Stimulated activated CD4-positive, alpha-beta T cell treated with anti-CD3 and anti-CD28 coated beads, Interleukin-12 subunit alpha, Interleukin-12 subunit beta, amount 100 ng/mL, for 48 hours (primary cell): ENCODE results near the gene KLHL30.
"Not testable (repeated sequence)": the region's sequence is repeated elsewhere in the genome, so short reads cannot be mapped to it uniquely, and the experiment has no call there.

ENCODE experiments used
- DNase-seq, 3 donors: peaks; one replicate each; pipeline ENCODE4 v3.0.0-alpha.2; 2020; ENCODE audit warnings: low read depth in 2 of 3, low spot score in 1 of 3

The KLHL30 gene

DNA sequence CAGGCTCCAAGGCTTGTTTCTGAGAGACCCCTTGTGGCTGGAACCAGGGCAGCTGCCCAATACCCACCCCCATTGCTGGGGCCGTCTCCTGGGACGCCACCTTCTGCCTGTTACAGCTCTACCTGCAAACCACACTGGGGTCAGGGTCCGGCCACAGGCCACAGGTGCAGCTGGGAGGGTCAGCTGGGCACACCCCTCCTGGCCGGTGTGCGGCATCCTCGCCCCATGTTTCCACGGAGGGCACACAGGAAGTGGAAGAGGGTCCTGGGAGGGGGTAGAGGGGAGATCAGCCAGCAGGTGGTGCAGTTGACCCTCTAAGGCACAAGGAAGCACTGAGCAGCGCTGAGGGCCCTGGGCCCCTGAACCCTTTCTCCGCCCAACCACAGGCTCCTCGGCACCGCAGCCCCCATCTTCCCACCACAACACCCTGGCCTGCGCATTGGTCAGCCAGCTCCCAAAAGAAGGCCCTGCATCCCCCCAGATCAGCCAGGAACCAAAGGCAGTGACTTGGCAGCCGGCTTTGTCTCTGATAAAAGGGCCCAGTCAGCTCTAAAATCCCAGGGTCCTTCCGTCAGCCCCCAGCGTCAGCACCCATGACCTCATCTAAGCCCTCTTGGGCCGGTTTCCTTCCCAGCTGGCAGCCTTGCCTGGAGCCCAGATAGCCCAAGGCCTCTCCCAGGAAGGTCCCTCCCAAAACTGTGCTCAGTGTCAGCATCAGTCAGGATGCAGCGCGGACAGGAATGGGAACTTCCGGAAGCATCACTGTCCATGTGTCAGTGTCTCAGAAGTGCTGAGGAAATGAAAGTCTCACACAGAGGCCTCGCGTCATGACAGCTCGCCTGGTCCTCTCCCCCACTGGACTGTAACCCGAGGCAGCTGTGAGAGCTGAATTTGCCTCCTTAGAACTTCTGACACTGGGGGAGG lies 22.0 kb downstream of the KLHL30 start:
- no peak for DNase-seq

DNA sequence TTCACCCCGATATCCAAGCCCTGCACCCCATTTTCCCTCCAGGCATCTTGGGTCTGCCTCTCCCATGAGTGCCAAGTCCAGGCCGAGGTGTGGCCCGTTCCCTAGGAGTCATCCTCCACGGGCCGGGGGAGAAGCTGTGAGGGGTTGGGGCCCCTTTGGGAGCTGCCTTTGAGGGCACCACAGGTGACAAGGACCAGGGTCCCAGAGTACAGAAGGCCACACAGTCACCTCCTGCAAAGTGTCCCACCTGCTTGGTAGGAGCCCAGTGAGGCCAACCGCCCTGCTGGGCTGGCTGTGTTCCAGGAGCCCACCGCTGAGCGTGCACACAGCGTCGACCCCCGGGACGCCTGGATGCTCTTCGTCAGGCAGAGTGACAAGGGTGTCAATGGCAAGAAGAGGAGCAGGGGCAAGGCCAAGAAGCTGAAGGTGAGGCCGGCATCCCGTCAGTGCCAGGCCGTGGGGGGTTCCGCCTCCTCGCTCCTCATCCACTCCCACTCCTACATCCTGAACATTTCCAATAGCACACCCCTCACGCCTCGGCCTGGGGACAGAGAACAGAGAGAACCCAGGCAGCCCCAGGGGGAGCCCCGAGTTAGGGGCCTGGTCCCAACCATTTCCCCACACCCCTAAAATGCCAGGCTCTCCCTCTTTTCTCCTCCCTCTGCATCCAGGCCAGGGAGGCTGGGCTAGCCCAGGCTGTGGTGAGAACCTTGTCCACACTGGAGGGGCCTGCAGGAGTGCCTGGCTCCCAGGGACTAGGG lies 23.0 kb downstream of the KLHL30 start:
- no peak for DNase-seq

GRCh38 chr2:238162251-238162845 lies 23.9 kb downstream of the KLHL30 start:
- no peak for DNase-seq

DNA sequence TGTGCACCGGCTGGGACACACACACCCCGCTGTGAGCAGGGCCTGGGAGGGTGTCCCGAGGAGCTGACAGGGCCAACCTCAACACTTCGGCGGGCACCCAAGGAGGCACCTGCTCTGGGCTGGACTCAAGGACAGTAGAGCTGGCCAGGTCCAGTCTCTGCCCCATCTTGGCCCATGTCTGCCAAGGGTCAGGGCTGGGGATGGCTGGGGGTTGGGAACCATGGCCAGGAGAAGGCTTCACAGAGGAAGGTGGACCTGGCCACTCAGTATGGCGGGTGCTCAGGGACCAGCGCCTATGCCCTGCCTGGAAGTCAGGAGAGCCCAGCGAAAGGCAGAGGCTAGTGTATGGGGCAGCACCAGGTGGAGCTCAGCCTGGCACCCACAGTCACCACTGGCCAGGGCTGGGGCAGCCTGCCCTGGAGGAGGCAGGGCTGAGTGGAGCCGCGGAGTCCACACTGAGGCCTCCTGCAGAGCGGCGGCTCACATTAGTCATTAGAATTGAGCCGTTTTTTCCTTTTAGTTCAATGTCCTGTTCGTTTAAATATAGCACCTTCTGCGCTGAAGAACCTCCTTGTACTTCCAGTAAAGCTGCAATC lies 24.5 kb downstream of the KLHL30 start:
- DNase-seq, result no peak

GRCh38 chr2:238163481-238164198 lies 25.2 kb downstream of the KLHL30 start:
- no peak for DNase-seq

- DNase-seq, result no peak
These were observed 26.4 kb downstream of the KLHL30 start for GRCh38 chr2:238164906-238165287.

DNA sequence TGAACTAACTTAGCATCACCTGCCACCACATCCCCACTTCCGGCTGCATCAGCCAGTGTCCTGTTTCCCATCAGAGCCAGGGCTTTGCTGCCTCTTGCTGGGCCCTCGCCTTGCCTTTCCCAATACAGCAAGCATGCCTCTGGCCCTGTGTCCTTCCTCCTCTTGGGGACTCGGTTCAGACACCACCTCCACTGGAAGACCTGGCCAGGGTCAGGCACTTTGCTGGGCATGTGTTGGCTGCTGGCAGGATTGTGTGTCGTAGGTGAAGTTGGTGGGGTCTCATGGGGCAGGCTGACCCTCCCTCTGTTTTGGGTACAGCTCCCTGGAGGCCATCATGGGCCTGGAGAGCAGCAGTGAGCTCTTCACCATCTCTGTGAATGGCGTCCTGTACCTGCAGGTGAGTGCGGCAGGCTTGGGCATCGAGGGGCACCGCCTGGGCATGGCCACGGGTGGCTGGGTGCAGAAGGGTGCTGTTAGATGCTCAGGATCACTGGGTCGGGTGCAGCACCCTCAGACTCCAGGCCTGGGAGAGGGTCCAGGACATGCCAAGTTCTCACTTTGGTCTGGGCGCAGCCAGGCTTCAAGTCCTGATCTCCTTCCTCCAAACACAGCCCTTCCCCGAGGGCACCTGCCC lies 26.9 kb downstream of the KLHL30 start:
- no peak for DNase-seq

DNA sequence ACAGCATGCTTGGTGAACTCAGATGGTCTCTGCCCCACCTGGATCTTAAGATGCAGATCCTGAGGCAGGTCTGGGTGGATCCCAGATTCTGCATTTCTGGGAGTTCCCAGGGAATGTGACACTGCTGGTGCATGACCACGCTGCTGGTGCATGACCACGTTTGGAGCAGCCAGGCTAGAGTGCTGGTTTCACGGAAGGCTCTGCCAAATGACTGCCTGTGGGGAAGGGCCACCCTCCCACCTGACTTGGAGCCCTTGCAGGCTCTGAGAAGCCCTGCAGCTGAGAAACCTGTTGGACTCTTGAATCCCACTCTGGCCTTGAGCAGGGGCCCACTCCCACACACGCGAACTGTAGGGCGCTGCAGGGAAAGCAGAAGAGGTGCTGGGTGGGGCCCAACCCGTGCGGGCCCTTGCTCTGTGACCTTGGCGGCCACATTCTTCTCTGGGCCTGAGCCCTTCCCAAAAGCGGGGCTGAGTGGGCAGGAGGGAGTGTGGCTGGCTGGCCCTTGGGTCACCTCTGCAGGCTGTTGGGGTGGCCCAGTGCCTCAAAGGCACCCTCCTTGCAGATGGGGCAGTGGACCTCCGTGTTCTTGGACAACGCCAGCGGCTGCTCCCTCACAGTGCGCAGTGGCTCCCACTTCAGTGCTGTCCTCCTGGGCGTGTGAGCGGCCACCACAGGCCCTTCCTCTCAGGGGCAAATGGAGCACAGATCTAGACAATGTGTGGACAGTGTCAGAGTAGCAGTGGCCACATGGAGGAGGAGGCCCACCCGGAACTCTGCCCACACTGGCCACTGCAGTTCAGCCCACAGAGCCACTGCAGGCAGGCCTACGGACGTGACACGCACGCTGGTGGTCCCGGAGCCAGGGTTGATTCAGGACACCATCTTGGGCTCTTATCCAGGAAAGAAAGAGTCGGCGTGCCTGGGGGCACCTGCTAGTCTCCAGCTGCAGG lies 28.2 kb downstream of the KLHL30 start:
- DNase-seq, result no peak

DNA sequence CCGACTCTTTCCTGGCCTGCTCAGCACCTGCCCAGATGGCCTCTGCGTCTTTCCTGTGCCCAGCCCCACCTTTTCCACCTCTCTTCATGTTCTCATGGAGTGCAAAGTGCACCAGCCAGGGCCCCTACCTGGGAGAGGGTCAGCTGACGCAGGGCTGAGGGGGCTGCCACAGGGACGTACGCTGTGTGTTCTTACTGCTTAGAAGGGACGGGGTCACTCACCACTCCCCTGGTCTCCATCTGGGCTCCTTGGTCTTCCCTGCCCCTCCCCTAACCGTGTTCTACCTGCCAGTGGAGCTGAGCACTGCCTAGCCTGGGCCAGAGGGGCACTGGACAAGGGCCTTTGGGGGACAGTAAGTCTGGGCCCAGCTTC lies 28.9 kb downstream of the KLHL30 start:
- DNase-seq, result no peak

DNA sequence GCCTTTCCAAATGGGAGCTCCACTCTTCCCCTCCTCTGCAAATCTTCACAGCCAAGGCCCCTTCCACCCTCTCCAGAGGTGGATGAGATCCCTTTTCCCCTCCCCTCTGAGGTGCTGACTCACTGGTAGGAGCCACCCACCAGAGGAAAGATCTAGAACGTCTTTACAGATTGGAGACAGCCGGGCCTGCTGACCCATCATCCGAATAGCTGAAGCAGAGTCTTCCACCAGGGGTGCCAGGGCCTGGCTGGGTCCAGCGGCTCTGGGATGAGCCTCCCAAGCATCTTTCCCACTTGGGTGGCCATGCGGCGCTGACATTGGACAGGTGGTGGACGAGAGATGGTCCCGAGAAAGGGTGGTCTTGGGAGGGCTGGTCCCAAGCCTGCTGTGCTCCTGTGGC lies 29.3 kb downstream of the KLHL30 start:
- no peak for DNase-seq

GRCh38 chr2:238168196-238169047 lies 30.0 kb downstream of the KLHL30 start:
- no peak for DNase-seq

DNA sequence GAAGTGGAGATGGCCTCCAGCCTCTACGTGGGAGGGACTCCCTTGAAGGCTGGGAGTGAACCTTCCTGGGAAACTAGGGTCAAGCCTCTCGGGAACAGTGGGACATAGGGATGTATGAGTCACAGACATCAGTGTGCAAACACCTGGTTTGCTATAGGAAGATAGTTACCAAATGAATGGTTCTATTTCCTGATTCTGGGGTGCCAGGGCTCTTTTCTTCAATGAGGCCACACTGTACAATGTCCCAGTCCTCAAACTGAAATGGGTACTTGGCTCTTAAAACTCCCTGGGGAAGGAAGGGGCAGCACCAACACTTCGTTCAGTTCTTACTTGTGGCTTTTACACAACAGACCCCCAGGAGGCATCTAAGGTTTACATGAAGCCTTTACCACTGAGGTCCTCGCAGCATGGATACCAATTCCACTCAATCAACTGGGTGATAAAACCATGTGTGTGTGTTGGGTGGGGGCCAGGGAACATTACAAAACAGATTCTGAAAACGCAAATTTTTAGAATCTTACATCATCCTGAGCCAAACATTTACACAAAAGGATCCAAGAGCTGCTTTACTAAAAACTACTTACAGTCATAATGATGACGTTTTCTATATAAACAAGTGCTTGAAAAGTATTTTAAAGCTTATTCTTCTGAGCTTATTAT lies 30.7 kb downstream of the KLHL30 start:
- no peak for DNase-seq

GRCh38 chr2:238169708-238170251 lies 31.3 kb downstream of the KLHL30 start:
- DNase-seq, result no peak

GRCh38 chr2:238170386-238171071 lies 32.1 kb downstream of the KLHL30 start:
- no peak for DNase-seq

DNA sequence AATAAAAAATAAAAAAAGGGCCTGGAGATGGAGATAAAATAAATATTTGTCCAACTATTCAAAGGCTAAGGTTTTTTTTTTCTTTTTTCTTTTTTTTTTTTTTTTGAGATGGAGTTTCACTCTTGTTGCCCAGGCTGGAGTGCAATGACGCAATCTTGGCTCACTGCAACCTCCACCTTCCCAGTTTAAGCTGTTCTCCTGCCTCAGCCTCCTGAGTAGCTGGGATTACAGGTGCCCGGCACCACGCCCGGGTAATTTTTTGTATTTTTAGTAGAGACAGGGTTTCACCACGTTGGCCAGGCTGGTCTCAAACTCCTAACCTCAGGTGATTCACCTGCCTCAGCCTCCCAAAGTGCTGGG lies 32.6 kb downstream of the KLHL30 start:
- DNase-seq, result not testable (repeated sequence)

DNA sequence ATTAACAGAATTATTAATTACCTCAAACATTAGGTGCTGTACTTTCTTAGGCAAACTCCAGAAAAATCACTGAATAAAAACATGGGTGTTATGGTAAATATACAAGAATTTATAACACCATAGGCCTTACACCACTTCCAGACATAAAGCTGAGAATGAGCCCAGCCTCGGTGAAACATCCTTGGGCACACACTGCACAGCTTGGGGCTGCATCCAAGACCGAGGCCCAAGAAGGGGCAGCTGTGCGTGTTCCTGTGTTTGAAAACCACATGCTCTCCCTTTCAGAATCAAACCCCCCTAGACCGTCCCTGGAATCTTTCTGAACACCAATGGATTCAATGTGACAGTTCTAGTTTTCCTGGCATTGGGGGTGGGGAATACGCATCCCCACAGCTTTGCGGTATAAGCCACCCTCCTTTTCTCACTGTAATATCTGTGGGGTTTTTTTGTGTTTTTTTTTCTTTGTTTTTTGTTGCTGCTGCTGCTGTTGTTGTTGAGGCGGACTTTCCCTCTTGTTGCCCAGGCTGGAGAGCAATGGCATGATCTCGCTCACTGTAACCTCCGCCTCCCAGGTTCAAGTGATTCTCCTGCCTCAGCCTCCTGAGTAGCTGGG lies 33.2 kb downstream of the KLHL30 start:
- DNase-seq, result no peak

DNA sequence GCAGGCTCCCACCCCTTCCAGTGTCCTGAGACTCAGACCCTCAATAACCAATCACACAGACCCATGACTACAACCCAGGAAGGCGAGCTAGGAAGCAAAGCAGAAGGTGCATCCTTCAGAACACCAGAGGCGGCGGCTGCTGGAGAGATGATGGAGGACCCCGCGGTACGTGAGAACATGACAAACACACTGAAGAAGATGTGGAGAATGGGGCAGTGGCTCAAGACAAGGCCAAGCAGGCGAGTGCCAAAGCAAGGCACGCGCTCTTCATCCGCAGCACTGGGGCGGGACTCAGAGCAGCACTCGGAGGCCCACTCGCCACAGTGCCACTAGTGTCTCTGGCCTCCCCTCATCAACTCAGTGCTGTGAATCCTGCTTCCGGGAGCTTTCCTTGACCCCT lies 34.0 kb downstream of the KLHL30 start:
- DNase-seq, result no peak
